ENCODE measurements around the gene LCP2.

Gene LCP2

GRCh38 chr5:170332058-170332457, 34.5 kb upstream of the LCP2 start:
- H3K9ac ChIP-seq (ENCODE audit: low read depth, low read length) = peak overlapping the region; percentile 48; the same call in 1 of the 2 replicates
- peak overlapping the region in 1 of 2 experiments; percentile 48; a peak in 1 of 4 replicates for H3K4me3 ChIP-seq (ENCODE audit: low read depth in 1 of 2, low read length in 2 of 2)
- H3K4me2 ChIP-seq (ENCODE audit: insufficient read depth, low read length) = peak overlapping the region; percentile 53

GRCh38 chr5:170330568-170331054, 33.0 kb upstream of the LCP2 start:
- Histone ChIP-seq H3K9me3 (ENCODE audit: insufficient read depth, low read length, severe bottlenecking) (no peaks in the 10 kb centered on the region), H3K4me3 (ENCODE audit: low read depth in 1 of 2, low read length in 2 of 2) (peak overlapping the region in 1 of 2 experiments; percentile 47; a peak in 2 of 4 replicates), H3K4me2 (ENCODE audit: insufficient read depth, low read length) (peak overlapping the region; percentile 53), H4K20me1 (ENCODE audit: insufficient read depth, low read length) (no peaks in the 10 kb centered on the region), H3K36me3 (ENCODE audit: insufficient read depth, low read length) (no peaks in the 10 kb centered on the region), H3K27me3 (ENCODE audit: insufficient read depth, low read length, poor library complexity) (no peaks in the 10 kb centered on the region), H3K4me1 (ENCODE audit: insufficient read depth, low read length) (peaks cover 32% of the 10 kb centered on the region), H3K79me2 (ENCODE audit: insufficient read depth, low read length) (no peaks in the 10 kb centered on the region), H2AFZ (ENCODE audit: low read depth, low read length) (peak overlapping the region; percentile 68), H3K27ac (ENCODE audit: low read length) (peak overlapping the region; percentile 88), H3K9ac (ENCODE audit: low read depth, low read length) (peak overlapping the region; percentile 54)
- ATAC-seq (ENCODE audit: insufficient read depth, low read depth) (peak; percentile 57), DNase-seq (peak; percentile 62)
- no peak for TF ChIP-seq CTCF (IDR thresholded peaks at IDR 0.05; ENCODE audit: borderline replicate concordance, extremely low read depth, low read length, poor library complexity, severe bottlenecking)
- TF ChIP-seq EZH2 (IDR thresholded peaks at IDR 0.05; ENCODE audit: borderline replicate concordance, low read depth, low read length, severe bottlenecking) = no peak

More at GRCh38 chr5:170332058-170332457, 34.5 kb upstream of the LCP2 start:
- TF ChIP-seq EZH2 (IDR thresholded peaks at IDR 0.05; ENCODE audit: borderline replicate concordance, low read depth, low read length, severe bottlenecking) (no peak), CTCF (IDR thresholded peaks at IDR 0.05; ENCODE audit: borderline replicate concordance, extremely low read depth, low read length, poor library complexity, severe bottlenecking) (no peak)
- H3K27ac ChIP-seq (ENCODE audit: low read length) = peak overlapping the region; percentile 82
- ATAC-seq (ENCODE audit: insufficient read depth, low read depth) (no peak), DNase-seq (no peak)
- no peaks in the 10 kb centered on the region for H3K9me3 ChIP-seq (ENCODE audit: insufficient read depth, low read length, severe bottlenecking)
- no peak overlapping the region for H2AFZ ChIP-seq (ENCODE audit: low read depth, low read length)
- no peaks in the 10 kb centered on the region for H4K20me1 ChIP-seq (ENCODE audit: insufficient read depth, low read length)
- no peaks in the 10 kb centered on the region for H3K36me3 ChIP-seq (ENCODE audit: insufficient read depth, low read length)
- H3K4me1 ChIP-seq (ENCODE audit: insufficient read depth, low read length) = peaks cover 32% of the 10 kb centered on the region
- H3K27me3 ChIP-seq (ENCODE audit: insufficient read depth, low read length, poor library complexity) = no peaks in the 10 kb centered on the region
- H3K79me2 ChIP-seq (ENCODE audit: insufficient read depth, low read length) = no peaks in the 10 kb centered on the region

- Histone ChIP-seq H3K36me3 (ENCODE audit: insufficient read depth, low read length) (no peaks in the 10 kb centered on the region), H3K79me2 (ENCODE audit: insufficient read depth, low read length) (no peaks in the 10 kb centered on the region), H3K9ac (ENCODE audit: low read depth, low read length) (no peak overlapping the region), H3K4me3 (ENCODE audit: low read depth in 1 of 2, low read length in 2 of 2) (no peak overlapping the region), H2AFZ (ENCODE audit: low read depth, low read length) (no peak overlapping the region), H4K20me1 (ENCODE audit: insufficient read depth, low read length) (no peaks in the 10 kb centered on the region), H3K4me2 (ENCODE audit: insufficient read depth, low read length) (no peak overlapping the region), H3K9me3 (ENCODE audit: insufficient read depth, low read length, severe bottlenecking) (no peaks in the 10 kb centered on the region), H3K27ac (ENCODE audit: low read length) (peak overlapping the region; percentile 88), H3K4me1 (ENCODE audit: insufficient read depth, low read length) (peaks cover 32% of the 10 kb centered on the region), H3K27me3 (ENCODE audit: insufficient read depth, low read length, poor library complexity) (no peaks in the 10 kb centered on the region)
- no peak for ATAC-seq (ENCODE audit: insufficient read depth, low read depth)
- TF ChIP-seq CTCF (IDR thresholded peaks at IDR 0.05; ENCODE audit: borderline replicate concordance, extremely low read depth, low read length, poor library complexity, severe bottlenecking) (no peak), EZH2 (IDR thresholded peaks at IDR 0.05; ENCODE audit: borderline replicate concordance, low read depth, low read length, severe bottlenecking) (no peak)
- no peak for DNase-seq
Measured at GRCh38 chr5:170329524-170329923, 31.9 kb upstream of the LCP2 start.

Measured in DND-41 (cell line).